HFF-Myc (cell line): ENCODE data around the gene TBC1D9.
"Not testable (repeated sequence)": the region's sequence is repeated elsewhere in the genome, so short reads cannot be mapped to it uniquely, and the experiment has no call there.

ENCODE experiments used
- DNase-seq: peaks from one replicate; pipeline ENCODE4 v3.0.0-alpha.2; 2011; ENCODE audit warnings: low read depth; ENCODE audit errors: extremely low read depth
- H3K4me3 ChIP-seq: replicated peaks from 2 replicates; pipeline ENCODE4 v1.5.1; 2011; ENCODE audit warnings: low read depth, mild to moderate bottlenecking, control low read depth, low read length
- TF ChIP-seq, protein P1 (sequence below): IDR thresholded peaks from 2 replicates; pipeline ENCODE4 v1.5.1; 2012; ENCODE audit warnings: mild to moderate bottlenecking, low read depth, low read length, control low read depth; ENCODE audit errors: missing control alignments

The TBC1D9 gene

DNA sequence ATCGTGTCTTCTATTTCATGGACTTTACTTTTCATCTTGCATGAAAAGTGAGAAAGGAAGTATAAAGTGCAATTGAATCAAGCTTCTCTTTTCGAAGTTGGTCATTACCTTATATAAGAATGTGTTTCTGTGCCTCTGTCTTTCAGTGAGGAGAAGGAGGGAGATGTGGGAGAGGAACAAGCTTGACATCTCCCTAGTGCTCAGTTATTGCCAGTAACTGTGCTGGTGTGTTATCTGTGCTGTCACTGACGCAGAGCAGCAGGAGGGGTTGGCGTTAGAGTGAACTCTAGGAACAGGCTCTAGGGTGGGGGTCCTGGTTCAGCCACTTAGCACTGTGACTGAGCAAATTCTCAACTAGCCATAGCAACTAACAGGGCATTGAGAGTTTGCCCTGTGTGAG lies 34.0 kb upstream of the TBC1D9 start:
- TF ChIP-seq, protein P1, sequence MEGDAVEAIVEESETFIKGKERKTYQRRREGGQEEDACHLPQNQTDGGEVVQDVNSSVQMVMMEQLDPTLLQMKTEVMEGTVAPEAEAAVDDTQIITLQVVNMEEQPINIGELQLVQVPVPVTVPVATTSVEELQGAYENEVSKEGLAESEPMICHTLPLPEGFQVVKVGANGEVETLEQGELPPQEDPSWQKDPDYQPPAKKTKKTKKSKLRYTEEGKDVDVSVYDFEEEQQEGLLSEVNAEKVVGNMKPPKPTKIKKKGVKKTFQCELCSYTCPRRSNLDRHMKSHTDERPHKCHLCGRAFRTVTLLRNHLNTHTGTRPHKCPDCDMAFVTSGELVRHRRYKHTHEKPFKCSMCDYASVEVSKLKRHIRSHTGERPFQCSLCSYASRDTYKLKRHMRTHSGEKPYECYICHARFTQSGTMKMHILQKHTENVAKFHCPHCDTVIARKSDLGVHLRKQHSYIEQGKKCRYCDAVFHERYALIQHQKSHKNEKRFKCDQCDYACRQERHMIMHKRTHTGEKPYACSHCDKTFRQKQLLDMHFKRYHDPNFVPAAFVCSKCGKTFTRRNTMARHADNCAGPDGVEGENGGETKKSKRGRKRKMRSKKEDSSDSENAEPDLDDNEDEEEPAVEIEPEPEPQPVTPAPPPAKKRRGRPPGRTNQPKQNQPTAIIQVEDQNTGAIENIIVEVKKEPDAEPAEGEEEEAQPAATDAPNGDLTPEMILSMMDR, result no peak
- H3K4me3 ChIP-seq, result no peak overlapping the region
- no peak for DNase-seq

DNA sequence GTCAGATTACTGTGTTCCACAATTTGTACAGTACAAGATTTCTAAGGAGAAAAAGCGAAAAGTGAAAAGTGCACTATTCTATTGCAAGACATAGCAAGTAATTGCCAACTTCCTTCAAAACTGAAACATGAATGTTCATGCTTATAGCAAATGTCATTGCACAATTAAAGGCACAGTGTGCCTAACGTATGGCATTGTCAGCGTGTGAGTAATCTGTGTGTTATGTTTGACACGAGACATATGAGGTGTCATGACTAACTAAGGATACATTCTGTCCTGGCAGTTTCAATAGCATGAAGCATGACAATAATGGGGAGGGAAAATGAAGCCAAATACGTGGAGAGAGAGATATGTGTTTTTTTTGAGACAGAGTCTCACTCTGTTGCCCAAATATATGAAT lies 33.6 kb upstream of the TBC1D9 start:
- DNase-seq, result no peak
- no peak overlapping the region for H3K4me3 ChIP-seq
- TF ChIP-seq, protein P1, result no peak

DNA sequence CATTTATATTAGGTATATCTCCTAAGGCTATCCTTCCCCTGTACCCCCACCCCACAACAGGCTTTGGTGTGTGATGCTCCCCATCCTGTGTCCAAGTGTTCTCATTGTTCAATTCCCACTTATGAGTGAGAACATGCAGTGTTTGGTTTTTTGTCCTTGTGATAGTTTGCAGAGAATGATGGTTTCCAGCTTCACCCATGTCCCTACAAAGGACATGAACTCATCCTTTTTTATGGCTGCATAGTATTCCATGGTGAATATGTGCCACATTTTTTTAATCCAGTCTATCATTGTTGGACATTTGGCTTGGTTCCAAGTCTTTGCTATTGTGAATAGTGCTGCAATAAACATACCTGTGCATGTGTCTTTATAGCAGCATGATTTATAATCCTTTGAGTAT lies 26.6 kb upstream of the TBC1D9 start:
- DNase-seq, H3K4me3 ChIP-seq: not testable (repeated sequence)

DNA sequence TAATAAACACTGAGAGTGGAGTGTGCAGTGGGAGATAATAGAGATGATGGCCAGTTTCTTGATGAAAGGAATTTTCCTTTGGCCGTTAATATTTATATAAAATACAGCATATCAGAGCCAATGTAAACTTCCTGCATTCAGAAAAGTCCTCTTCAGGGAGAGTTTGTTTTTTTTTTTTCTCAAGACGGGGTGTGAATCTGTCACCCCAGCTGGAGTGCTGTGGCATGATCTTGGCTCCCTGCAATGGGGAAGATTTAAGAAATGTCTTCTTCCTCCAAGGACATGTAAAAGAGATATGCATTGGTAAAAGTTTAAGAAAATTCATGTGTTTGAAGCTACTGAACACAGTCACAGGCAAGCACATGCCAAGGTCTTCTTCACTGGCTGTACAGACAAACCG lies 25.4 kb upstream of the TBC1D9 start:
- TF ChIP-seq, protein P1, result no peak
- no peak for DNase-seq
- H3K4me3 ChIP-seq, result no peak overlapping the region

DNA sequence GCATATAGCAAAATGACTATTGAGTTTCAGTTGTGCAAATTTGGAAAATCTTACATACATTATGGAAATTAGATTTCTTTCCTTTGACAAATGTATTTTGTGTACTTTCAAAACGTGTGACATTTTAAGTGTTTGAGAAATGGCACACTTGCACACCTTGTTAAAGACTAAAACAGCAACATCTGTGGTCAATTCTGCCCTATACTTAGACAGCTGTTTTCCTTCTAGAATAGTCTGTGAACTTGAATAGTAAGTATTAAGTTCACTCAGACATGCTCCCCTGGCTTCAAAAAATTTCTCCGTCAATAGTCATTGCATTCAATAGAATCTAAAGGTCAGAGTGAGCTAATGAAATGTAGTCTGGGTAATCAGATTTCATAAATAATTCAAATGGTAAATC lies 21.7 kb upstream of the TBC1D9 start:
- no peak for DNase-seq
- TF ChIP-seq, protein P1, result no peak
- H3K4me3 ChIP-seq, result no peak overlapping the region

DNA sequence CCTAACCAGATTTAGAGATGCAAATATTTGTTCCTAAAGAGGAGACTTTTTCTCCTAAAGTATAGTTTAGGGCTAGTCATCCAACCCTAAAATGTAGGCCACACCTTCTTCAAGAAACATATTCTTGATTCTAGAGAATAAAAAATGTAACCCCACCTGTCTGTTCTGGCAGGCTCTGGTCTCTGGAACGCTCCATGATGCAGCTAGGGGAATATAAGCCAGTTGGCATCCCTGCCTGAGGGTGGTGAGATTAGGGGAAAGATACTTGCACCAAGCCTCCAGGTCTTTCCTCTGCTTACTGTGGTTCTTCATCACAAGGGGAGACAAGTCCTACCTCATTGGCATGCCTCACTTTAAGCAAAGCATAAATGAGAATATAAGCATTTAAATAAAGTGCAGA lies 21.2 kb upstream of the TBC1D9 start:
- TF ChIP-seq, protein P1, result no peak
- DNase-seq, result no peak
- H3K4me3 ChIP-seq, result no peak overlapping the region

DNA sequence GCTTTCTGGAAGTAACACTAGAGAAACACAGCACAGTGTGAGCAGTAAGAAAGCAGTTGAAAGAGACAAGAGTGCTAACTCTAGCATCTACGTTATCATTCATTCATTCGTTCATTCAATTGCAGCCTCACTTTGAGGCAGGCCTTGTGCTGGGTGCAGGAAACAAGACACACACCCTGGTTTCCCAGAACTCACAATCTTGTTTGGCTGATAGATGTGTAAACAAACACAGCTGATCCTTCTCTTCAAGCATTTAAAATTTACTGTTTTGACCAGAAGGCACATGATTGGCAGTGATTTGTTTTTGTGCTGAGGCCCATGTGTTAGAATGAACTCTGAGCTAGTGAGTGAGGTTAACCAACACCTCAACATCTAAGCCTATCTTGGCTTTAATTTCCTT lies 20.4 kb upstream of the TBC1D9 start:
- DNase-seq, result no peak
- no peak overlapping the region for H3K4me3 ChIP-seq
- TF ChIP-seq, protein P1, result no peak
